ENCODE measurements around the gene ELANE.

ELANE gene

DNA sequence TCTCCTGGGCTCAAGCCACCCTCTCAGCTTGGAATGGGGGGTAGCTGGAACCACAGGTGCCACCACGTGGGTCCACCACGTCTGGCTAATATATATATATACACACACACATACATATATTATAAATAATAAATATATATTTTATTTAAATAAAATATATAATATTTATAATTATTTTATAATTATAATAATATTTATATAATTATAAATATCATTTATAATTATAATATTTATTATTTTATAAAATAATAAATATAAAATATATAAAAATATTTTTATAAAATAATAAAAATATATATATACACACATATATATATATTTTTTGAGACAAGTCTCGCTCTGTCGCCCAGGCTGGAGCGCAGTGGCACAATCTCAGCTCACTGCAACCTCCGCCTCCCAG, 2.4 kb downstream of the ELANE start:
- H3K27ac ChIP-seq = no peak overlapping the region
- no peak for DNase-seq (ENCODE audit: low spot score)
- TF ChIP-seq, protein P1, sequence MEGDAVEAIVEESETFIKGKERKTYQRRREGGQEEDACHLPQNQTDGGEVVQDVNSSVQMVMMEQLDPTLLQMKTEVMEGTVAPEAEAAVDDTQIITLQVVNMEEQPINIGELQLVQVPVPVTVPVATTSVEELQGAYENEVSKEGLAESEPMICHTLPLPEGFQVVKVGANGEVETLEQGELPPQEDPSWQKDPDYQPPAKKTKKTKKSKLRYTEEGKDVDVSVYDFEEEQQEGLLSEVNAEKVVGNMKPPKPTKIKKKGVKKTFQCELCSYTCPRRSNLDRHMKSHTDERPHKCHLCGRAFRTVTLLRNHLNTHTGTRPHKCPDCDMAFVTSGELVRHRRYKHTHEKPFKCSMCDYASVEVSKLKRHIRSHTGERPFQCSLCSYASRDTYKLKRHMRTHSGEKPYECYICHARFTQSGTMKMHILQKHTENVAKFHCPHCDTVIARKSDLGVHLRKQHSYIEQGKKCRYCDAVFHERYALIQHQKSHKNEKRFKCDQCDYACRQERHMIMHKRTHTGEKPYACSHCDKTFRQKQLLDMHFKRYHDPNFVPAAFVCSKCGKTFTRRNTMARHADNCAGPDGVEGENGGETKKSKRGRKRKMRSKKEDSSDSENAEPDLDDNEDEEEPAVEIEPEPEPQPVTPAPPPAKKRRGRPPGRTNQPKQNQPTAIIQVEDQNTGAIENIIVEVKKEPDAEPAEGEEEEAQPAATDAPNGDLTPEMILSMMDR (IDR thresholded peaks at IDR 0.05) = no peak
- no peak overlapping the region for H3K4me3 ChIP-seq

DNA sequence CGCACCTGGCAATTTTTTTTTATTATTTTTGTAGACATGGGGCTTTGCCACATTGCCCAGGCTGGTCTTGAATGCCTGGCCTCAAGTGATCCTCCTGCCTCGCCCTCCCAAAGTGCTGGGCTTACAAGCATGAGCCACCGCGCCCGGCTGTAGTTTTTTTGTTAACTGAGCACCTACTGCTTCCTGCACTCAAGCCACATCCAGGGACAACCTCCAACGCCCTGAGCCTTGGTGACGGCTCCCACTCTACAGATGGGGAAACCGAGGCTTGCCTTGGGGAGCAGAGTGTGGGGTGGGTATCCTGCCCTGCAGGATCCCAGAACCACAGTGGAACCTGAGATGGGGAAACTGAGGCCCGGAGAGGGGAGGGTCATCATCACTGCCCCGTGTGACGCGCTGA, 3.0 kb downstream of the ELANE start:
- no peak for DNase-seq (ENCODE audit: low spot score)
- no peak overlapping the region for H3K4me3 ChIP-seq
- TF ChIP-seq, protein P1 (IDR thresholded peaks at IDR 0.05) = no peak
- H3K27ac ChIP-seq = no peak overlapping the region

DNA sequence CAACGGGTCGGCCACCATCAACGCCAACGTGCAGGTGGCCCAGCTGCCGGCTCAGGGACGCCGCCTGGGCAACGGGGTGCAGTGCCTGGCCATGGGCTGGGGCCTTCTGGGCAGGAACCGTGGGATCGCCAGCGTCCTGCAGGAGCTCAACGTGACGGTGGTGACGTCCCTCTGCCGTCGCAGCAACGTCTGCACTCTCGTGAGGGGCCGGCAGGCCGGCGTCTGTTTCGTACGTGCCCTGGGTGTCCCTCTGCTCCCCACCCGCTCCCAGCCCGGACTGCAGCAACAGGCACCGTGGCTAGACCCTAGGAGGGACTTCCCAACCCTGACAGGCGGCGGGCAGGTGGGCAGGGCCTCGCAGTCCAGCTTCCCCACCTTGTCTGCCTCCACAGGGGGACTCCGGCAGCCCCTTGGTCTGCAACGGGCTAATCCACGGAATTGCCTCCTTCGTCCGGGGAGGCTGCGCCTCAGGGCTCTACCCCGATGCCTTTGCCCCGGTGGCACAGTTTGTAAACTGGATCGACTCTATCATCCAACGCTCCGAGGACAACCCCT, 3.5 kb downstream of the ELANE start:
- Histone ChIP-seq H3K27ac (no peak overlapping the region), H3K4me3 (no peak overlapping the region)
- no peak for DNase-seq (ENCODE audit: low spot score)
- TF ChIP-seq, protein P1 (IDR thresholded peaks at IDR 0.05) = no peak

DNA sequence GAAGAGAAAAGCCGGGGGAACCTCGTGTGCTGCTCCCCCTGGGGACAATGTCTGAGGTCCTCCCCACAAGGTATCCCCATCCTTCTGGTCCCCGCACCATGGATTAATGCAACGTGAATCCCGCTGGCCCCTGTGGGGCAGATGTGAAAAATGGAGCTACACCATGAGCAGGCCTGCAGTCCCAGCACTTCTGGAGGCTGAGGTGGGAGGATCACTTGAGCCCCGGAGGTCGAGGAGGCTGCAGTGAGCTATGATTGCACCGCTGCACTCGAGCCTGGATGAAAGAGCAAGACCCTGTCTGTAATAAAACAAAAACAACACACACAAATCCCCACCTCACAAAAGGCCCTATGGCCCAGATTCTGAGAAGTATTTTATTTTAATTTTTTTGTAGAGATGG, 6.2 kb downstream of the ELANE start:
- DNase-seq (ENCODE audit: low spot score) = no peak
- H3K4me3 ChIP-seq = no peak overlapping the region
- H3K27ac ChIP-seq = peak overlapping the region in 1 of 2 donors; percentile 81
- TF ChIP-seq, protein P1 (IDR thresholded peaks at IDR 0.05) = no peak

DNA sequence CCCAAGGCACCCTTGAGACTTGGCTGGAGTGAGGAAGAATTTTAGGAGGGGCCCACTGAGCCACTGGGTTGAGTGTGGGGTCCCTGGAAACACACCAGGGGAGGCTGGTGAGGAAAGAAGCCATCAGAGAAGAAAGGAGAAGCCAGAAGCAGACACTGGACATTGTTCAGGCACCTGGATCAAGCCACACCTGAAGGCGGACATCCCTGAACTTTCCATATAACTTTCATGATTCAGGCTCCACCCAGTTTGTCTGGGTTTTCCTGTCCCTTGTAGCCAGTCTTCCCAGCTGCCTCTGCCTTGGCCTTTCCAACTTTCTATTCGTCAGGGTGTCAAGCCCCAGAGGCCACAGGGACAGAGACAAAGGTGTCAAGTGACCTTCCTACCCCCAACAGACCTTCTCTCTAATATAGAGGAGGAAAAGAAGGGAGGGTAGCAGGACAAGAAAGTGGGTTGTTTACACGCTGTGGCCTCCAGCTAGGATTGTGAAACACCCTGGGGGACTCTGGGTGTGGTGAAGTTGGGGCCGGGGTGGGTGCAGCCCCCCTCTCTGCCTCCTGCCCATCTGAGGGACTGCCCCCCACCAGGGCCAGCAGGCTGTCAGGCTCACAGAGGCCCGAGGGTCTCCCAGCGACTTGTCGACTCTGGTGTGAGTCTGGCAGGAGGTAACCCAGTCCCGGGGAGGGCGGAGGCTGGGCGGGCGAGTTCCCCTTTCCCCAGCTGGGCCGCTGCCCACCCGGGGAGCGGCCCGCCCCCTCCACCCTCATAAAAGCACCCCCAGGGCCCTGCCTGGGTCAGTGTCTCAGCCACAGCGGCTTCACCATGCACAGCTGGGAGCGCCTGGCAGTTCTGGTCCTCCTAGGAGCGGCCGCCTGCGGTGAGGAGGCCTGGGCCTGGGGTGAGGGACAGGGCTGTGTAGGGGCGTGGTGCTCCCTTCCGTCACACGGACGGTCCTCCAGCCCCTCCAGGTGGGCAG, 7.1 kb downstream of the ELANE start, which contains the start of gene CFD:
CFD (plus strand) TSS at position 797 of the 976 bp plus-strand sequence; CDS start at position 823, 26 bp downstream.
- Histone ChIP-seq H3K27ac (peak within 1 kb of the TSS; percentile 55 to 81), H3K4me3 (peak within 1 kb of the TSS; percentile 72)
- TF ChIP-seq, protein P1 (IDR thresholded peaks at IDR 0.05) = no peak
- DNase-seq (ENCODE audit: low spot score) = no peak

DNA sequence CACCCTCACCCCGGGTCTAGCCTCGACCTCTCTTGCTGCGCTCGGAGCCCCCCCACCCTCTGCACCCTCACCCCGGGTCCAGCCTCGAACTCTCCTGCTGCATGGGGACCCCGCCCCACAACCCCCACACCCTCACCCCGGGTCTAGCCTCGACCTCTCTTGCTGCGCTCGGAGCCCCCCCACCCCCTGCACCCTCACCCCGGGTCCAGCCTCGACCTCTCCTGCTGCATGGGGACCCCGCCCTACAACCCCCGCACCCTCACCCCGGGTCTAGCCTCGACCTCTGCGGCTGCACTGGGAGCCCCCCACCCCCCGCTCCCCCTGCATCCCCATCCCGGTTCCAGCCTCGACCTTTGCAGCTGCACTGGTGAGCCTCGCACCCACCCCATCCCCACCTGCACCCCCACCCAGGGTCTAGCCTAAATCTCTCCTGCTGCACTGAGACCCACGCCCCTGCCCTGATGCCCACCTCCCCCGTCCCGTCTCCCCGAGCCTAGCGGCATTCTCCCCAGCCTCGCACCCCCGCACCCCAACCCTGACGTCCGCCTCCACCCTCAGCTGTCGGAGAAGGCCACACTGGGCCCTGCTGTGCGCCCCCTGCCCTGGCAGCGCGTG, 9.1 kb downstream of the ELANE start:
- peak overlapping the region in 1 of 2 donors; percentile 81 for H3K27ac ChIP-seq

More for the DNA sequence above, 9.1 kb downstream of the ELANE start:
- peak overlapping the region; percentile 72 for H3K4me3 ChIP-seq
- TF ChIP-seq, protein P1 (IDR thresholded peaks at IDR 0.05) = no peak
- DNase-seq (ENCODE audit: low spot score) = no peak
